GM10266 (cell line): Measurements from ENCODE around the gene MBD2.

Experiments used
- DNase-seq: peaks from one replicate; pipeline ENCODE4 v3.0.0; 2012; ENCODE audit errors: extremely low spot score
- CTCF ChIP-seq: IDR thresholded peaks from 2 replicates; pipeline ENCODE4 v1.5.1; 2012; ENCODE audit warnings: mild to moderate bottlenecking, low read depth; ENCODE audit not compliant: control insufficient read depth, insufficient read depth; ENCODE audit errors: missing control alignments

MBD2 gene

DNA sequence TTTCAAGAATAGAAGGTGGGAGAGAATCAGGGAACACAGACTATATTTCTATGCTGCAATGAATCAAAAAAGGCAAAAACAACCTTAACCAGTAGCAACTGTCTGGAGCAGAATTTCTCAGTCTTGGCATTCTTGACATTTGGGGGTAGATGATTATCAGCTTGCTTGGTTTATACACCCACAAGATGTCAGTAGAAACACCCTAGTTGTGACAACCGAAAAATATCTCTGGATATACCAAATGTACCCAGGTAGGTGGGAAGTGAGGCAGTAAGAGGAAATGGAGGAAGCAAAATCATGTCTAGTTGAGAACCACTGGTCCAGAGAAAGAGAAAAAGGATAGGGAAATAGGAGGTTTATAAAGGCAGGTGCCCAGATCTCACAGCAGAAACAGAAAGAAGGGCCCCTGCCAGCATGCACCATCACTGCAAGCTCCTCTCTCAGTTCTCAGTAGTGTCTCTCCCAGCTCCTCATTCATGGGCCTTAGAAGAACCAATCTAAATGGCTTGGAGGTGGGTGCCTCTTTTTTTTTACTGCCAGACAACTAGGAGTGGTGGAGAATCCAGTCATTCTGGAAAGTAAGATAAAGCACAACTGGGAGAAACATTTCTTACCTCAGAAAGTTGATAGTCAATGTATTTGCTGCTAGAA is 50.4 kb downstream of the MBD2 start:
- no peak for TF ChIP-seq CTCF
- DNase-seq = no peak

- TF ChIP-seq CTCF = no peak
- DNase-seq = no peak
These were observed 51.2 kb downstream of the MBD2 start for GRCh38 chr18:54173250-54173649.

- TF ChIP-seq CTCF = no peak
- no peak for DNase-seq
These were observed 54.8 kb downstream of the MBD2 start for GRCh38 chr18:54169431-54170403.

GRCh38 chr18:54165450-54165849 is 59.0 kb downstream of the MBD2 start:
- DNase-seq = no peak
- no peak for TF ChIP-seq CTCF

GRCh38 chr18:54163453-54163852 is 61.0 kb downstream of the MBD2 start:
- TF ChIP-seq CTCF = no peak
- DNase-seq = no peak

- no peak for DNase-seq
- no peak for TF ChIP-seq CTCF
These were observed 62.0 kb downstream of the MBD2 start for GRCh38 chr18:54162431-54162830.

GRCh38 chr18:54161267-54161666 is 63.2 kb downstream of the MBD2 start:
- no peak for TF ChIP-seq CTCF
- DNase-seq = no peak
